Activated naive CD4-positive, alpha-beta T cell (primary cell): ENCODE data around the gene TACR2.

Source experiments
- DNase-seq, 4 experiments: peaks; one replicate each; lab custom pipeline; 2025; lab: John Stamatoyannopoulos, UW

The TACR2 gene

DNA sequence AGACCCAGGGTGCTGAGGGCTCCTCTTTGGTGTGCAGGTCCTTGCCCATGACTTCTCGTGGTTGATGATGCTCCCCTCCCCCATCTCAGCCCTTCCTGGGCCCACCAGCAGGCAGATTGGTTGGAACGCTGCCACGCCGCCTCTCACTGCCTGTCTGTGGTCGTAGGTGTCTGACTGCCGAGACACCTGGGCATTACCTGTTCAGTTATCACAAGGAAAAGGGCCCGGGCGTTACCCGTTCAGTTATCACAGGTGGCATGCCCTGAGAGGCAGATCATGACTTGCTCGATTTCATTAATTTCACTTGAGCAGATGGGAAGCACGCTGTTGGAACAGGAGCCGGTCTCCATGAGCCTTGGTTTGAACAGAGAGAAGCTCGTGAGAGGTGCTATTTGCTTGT is 42.5 kb downstream of the TACR2 start:
- DNase-seq = no peak

GRCh38 chr10:69372126-69372980 is 44.4 kb downstream of the TACR2 start:
- no peak for DNase-seq

- DNase-seq = no peak
Observed at GRCh38 chr10:69367469-69367868, 49.2 kb downstream of the TACR2 start.

DNA sequence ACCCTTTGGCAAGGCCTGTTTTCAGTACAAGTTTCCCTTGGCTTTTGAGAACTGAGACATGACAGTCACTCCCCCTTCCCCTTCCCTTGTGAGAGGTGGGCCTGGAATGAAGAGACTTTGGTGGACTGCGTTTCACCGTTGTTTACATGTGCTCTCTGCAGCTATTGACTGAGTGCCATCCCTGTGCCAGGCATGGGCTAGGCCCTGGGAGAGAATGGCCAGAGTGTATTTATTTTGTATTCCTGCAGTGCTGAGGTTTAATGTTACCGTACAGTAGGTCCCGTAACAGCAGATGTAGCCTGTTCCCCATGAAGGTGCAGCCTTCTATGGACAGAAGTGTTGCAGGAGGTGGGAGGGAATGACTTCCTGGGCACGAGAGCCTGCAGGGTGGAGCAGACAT is 50.0 kb downstream of the TACR2 start:
- no peak for DNase-seq

GRCh38 chr10:69364232-69364940 is 52.3 kb downstream of the TACR2 start:
- DNase-seq = no peak

DNA sequence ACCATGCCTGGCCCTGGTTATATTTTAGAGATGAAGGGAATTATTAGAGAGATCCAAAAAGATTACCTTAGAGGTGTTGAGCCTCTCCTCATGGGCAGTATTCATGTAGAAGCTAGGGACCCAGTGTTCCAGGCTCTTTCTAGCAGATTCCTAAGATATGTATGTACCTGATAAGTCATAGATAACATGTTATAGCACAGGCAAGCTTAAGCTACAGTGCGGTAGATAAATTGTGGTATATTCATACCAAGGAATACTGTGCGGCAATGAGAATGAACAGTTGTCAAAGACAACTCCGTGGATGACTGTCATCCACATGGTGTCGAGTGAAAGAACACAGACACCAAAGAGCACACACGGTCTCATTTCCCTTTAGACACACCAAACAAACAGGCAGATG is 53.1 kb downstream of the TACR2 start:
- no peak for DNase-seq

- DNase-seq = no peak
Observed at GRCh38 chr10:69362471-69362954, 54.2 kb downstream of the TACR2 start.

DNA sequence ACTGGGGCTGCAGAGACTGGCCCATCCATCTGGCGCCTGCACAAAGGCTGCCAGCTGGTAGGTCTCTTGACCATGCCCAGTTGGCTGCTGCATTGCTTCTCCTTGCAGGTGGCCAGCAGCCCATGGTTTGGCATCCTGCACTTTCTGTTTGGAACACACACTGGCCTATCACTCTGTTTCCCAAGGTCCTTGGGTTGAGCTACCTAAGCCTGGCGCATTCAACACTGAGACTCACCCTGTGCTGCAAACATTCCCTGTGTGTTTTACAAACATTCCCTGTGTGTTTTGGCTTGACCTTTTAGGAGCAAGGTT is 55.5 kb downstream of the TACR2 start:
- DNase-seq = no peak

DNA sequence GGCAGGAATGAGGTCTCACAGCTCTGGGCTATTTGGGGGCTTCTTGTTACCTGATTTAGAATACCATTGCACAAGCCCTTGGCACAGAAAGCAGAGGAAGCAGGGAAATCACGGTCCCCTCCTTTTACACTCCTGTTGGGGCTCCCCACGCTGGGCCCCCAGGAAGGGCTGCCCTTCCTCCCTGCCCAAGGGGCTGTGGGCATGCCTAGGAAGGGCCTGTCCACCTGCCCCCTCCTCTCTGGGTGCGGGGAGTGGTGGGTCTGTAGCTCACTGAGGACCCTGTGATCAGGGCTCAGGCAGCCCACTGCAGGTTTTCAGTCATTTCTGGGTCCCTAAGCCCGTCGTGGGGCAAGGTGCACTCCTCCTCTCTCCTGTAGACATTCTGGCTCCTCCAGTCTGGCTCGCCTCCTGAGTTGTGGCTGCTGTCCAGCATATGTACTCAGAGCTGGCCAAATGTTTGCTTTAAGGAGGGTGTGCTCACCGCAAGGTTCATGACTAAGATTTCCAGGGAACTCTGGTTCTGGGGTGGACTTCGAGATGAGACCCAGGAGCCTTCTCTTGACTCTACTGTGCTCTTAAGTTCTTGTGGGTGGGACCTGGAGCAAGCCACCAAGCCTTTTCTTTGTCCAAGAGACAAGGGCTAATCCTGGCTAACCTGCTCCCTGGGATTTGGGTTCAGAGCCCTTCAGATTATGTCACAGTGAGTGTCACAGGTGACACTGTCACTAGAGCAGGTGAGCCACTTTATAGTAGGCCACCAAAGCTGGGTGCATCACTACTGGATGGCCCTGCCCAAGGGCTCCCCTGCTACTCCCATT is 56.0 kb downstream of the TACR2 start:
- no peak for DNase-seq

- DNase-seq = peak in 2 of 4 experiments; percentile 18 to 35
Observed at GRCh38 chr10:69359594-69359993, 57.1 kb downstream of the TACR2 start.

DNA sequence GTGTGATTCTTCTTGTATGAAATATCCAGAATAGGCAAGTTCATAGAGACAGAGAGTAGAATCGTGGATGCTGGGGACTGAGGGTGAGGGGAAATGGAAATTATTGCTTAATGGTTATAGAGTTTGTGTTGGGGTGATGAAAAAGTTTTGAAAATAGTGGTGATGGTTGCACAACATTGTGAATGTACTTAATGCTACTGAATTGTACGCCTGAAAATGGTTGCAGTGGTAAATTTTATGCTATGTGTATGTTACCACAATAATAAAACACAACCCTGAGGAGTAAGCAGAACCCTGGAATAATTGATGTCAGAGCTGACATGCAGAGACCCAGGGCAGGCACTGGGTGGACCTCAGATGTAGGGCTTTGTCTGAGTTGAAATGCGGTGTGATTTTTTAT is 57.6 kb downstream of the TACR2 start:
- DNase-seq = no peak

DNA sequence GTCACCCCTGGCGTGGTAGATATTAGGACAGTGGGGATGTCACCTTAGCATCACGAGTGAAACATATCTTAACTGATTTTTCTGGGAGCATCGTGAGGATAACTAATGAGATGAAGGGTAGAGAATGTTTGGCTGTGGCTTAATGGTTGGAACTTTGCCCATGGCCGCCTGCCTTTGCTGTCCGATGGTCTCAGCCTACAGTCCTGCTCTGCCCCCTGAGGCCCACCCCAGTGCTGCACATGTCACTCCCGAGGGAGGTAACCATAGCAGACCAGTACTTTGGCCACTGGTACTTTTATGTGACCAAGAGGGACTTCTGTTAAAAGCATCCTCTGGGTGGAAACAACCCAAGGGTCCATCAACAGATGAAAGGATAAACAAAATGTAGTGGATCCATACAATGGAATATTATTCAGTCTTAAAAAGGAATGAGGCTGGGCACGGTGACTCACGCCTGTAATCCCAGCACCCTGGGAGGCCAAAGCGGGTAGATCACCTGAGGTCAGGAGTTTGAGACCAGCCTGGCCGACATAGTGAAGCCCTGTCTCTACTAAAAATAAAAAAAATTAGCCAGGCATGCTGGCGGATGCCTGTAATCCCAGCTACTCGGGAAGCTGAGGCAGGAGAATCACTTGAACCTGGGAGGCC is 58.4 kb downstream of the TACR2 start:
- no peak for DNase-seq

- no peak for DNase-seq
Observed at GRCh38 chr10:69356187-69356586, 60.5 kb downstream of the TACR2 start.

DNA sequence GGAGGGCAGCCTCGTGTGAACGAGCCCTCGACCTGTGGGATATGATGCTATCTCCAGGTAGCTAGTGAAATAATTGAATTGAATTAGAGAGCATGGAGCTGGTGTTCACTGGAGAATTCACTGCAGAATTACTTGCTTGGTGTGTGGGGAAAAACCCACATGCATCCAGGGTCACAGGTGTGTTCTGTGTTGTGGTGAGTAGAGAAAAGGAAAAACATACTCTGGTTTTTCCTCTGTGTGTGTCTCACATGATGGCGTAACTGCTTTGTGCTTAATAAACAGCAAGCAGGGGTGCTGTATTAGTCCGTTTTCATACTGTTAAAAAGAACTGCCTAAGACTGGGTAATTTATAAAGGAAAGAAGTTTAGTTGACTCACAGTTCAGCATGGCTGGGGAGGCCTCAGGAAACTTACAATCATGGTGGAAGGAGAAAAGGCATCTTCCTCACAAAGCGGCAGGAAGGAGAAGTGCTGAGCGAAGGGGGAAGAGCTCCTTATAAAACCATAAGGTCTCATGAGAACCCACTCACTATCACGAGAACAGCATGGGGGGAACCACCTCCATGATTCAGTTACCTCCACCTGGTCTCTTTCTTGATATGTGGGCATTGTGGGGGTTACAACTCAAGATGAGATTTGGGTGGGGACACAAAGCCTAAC is 62.6 kb downstream of the TACR2 start:
- DNase-seq = no peak
